ENCODE measurements around the gene CELF2. TPM values are rescaled to one million over a fixed set of nuclear protein-coding genes. Genes with fewer than 3 reads are reported as not detected.

The CELF2 gene
- total RNA-seq, 1 experiment from 2014 or later, result 28.7 TPM

GRCh38 chr10:11328264-11329061 is 310.8 kb downstream of the CELF2 start:
- H3K4me3 Mint-ChIP-seq, result no peak overlapping the region; a peak in 1 of 5 replicates
- Histone ChIP-seq H2BK12ac (ENCODE audit: insufficient read length, low read depth, low read length) (no peak overlapping the region), H3K4me2 (ENCODE audit: insufficient read depth, insufficient read length, low read length) (no peak overlapping the region), H3K27me3 (ENCODE audit: insufficient read depth, low read length) (no peaks in the 10 kb centered on the region), H2BK120ac (ENCODE audit: low read depth, low read length, poor library complexity, severe bottlenecking) (no peak overlapping the region), H3T11ph (ENCODE audit: low read length) (no peak overlapping the region), H3K9me3 (ENCODE audit: control insufficient read depth, low read depth, low read length) (no peaks in the 10 kb centered on the region), H2BK15ac (ENCODE audit: low read depth, low read length) (no peak overlapping the region), H4K20me1 (ENCODE audit: control insufficient read depth, insufficient read depth, insufficient read length) (no peaks in the 10 kb centered on the region), H3K9ac (ENCODE audit: extremely low read depth, insufficient read length, low read length) (no peak overlapping the region), H2AFZ (ENCODE audit: low read length) (no peak overlapping the region), H3K4ac (ENCODE audit: low read depth, low read length) (no peak overlapping the region), H3K4me1 (ENCODE audit: insufficient read depth, low read length) (no peaks in the 10 kb centered on the region; the same call in 1 of the 2 replicates), H2AK5ac (ENCODE audit: insufficient read length, low read length) (no peak overlapping the region), H3K14ac (ENCODE audit: insufficient read depth, low read length) (no peak overlapping the region), H2BK20ac (ENCODE audit: low read depth, low read length, poor library complexity, severe bottlenecking) (no peak overlapping the region), H4K5ac (ENCODE audit: insufficient read length, low read depth, low read length) (no peak overlapping the region), H3K56ac (ENCODE audit: insufficient read length, low read depth, low read length) (no peak overlapping the region), H3K18ac (ENCODE audit: insufficient read length, low read depth, low read length) (no peak overlapping the region), H2BK5ac (ENCODE audit: insufficient read length, low read length) (no peak overlapping the region), H4K8ac (replicated peaks; ENCODE audit: insufficient read length, low read depth, low read length) (no peak overlapping the region), H3K27ac (ENCODE audit: insufficient read length, low read depth, low read length) (no peak overlapping the region), H3K23ac (ENCODE audit: insufficient read length, low read depth, low read length) (no peak overlapping the region), H3K79me1 (ENCODE audit: insufficient read depth, low read depth, low read length, poor library complexity, severe bottlenecking) (no peaks in the 10 kb centered on the region), H4K91ac (ENCODE audit: insufficient read length, low read depth, low read length) (no peak overlapping the region), H3K23me2 (ENCODE audit: insufficient read length, low read depth, low read length, poor library complexity, severe bottlenecking) (no peaks in the 10 kb centered on the region), H3K79me2 (ENCODE audit: insufficient read depth, low read length) (no peaks in the 10 kb centered on the region)
- no CpG with 5 or more reads among the region's 17 CpGs for WGBS (ENCODE audit: extremely low coverage, insufficient read length, low lambda C conversion rate)
- H3K27ac Mint-ChIP-seq, result peak overlapping the region; percentile 5 to 84 (median 84); a peak in 5 of 7 replicates
- peaks cover 21 to 34% of the 10 kb centered on the region in 2 experiments for H3K4me1 Mint-ChIP-seq
- no peak for DNase-seq
- no peak for TF ChIP-seq CTCF (conservative IDR thresholded peaks at IDR 0.05)
- H3K9me3 Mint-ChIP-seq, result no peaks in the 10 kb centered on the region
- no peaks in the 10 kb centered on the region for H3K27me3 Mint-ChIP-seq (ENCODE audit: low read depth)
- peaks cover 0 to 4% (median 0%) of the 10 kb centered on the region in 3 experiments; a peak in 1 of 7 replicates for H3K36me3 Mint-ChIP-seq (ENCODE audit: insufficient read depth in 1 of 3, low read depth in 3 of 3)
